A549 (cell line): Measurements from ENCODE around the gene PPP6R1. TPM values are rescaled to one million over a fixed set of nuclear protein-coding genes. Genes with fewer than 3 reads are reported as not detected.

Source experiments
- ATAC-seq, 2 experiments: fragments of 200-7000 bp in 1 of 2; fragments of >200 bp in 1 of 2; cut with Nextera tagmentation in 1 of 2; cut with Tn5 transposase in 1 of 2; 3 replicates each; pipeline versions ENCODE4 v1.8.0 to v1.9.1; 2018 to 2020; ENCODE audit warnings: mild to moderate bottlenecking in 1 of 2, moderate library complexity in 1 of 2
- CTCF ChIA-PET: fragments of 300-600 bp; sonication (Branson Sonifier 250); formaldehyde crosslinking; extraction: SDS; loops from one replicate; lab custom pipeline; 2021; ENCODE audit warnings: antibody characterized with exemption, inconsistent platforms; lab: Yijun Ruan, JAX
- POLR2A ChIA-PET: fragments of 350-600 bp; formaldehyde crosslinking; extraction: SDS; loops from one replicate; lab custom pipeline; 2021; ENCODE audit warnings: antibody characterized with exemption, inconsistent platforms; lab: Yijun Ruan, JAX
- DNase-seq, 2 experiments: peaks; one replicate each; pipeline versions ENCODE4 v3.0.0 to v3.0.0-alpha.2; 2011 to 2016; ENCODE audit warnings: low read depth in 1 of 2, low spot score in 1 of 2
- FAIRE-seq: peaks from 2 replicates; lab custom pipeline; 2011; peaks lifted over from hg19 to GRCh38; lab: Jason Lieb, UNC
- H3K27ac ChIP-seq, 2 experiments: fragments of >200 bp; sonication (Bioruptor Twin); formaldehyde crosslinking; 3 replicates each; pipeline ENCODE4 v1.5.1; 2016 to 2017
- H3K4me1 ChIP-seq: fragments of >200 bp; sonication (Bioruptor Twin); formaldehyde crosslinking; 3 replicates; pipeline ENCODE4 v1.6.1; 2016
- H3K4me2 ChIP-seq: fragments of >200 bp; sonication (Bioruptor Twin); formaldehyde crosslinking; 3 replicates; pipeline ENCODE4 v1.6.1; 2016
- H3K4me3 ChIP-seq: fragments of >200 bp; sonication (Bioruptor Twin); formaldehyde crosslinking; 3 replicates; pipeline ENCODE4 v1.5.1; 2016
- H3K9me3 ChIP-seq: fragments of >200 bp; sonication (Bioruptor Twin); formaldehyde crosslinking; 3 replicates; pipeline ENCODE4 v1.6.1; 2016
- ATOH8 ChIP-seq: fragments of 250-450 bp; sonication (Bioruptor Pico); IDR thresholded peaks from 2 replicates; pipeline ENCODE4 v1.5.0; 2020; ENCODE audit warnings: low read depth, mild to moderate bottlenecking, moderate library complexity
- BHLHE40 ChIP-seq: IDR thresholded peaks from 2 replicates; pipeline ENCODE4 v1.6.1; 2012; ENCODE audit warnings: low read depth, low read length, inconsistent platforms
- CBX2 ChIP-seq: fragments of 200-600 bp; sonication (generic); IDR thresholded peaks from 2 replicates; pipeline ENCODE4 v1.6.1; 2016; ENCODE audit warnings: low read depth, mild to moderate bottlenecking, borderline replicate concordance
- CBX8 ChIP-seq: fragments of 200-600 bp; sonication (generic); IDR thresholded peaks from 2 replicates; pipeline ENCODE4 v1.6.1; 2016
- CEBPB ChIP-seq, 2 experiments: fragments of >200 bp in 1 of 2; sonication (Bioruptor Twin) in 1 of 2; formaldehyde crosslinking in 1 of 2; IDR thresholded peaks; 2 replicates each; pipeline ENCODE4 v1.6.1; 2012 to 2016
- CHD2 ChIP-seq: fragments of 150-350 bp; IDR thresholded peaks from 2 replicates; pipeline ENCODE4 v1.6.1; 2014; ENCODE audit warnings: low read length; ENCODE audit not compliant: partially characterized antibody
- CTCF ChIP-seq: fragments of >200 bp; sonication (Bioruptor Twin); formaldehyde crosslinking; IDR thresholded peaks from 3 replicates; pipeline ENCODE4 v1.5.1; 2016
- EHF ChIP-seq: fragments of 250-450 bp; sonication (Bioruptor Pico); IDR thresholded peaks from 2 replicates; pipeline ENCODE4 v1.5.0; 2020; ENCODE audit warnings: mild to moderate bottlenecking
- EHMT2 ChIP-seq: fragments of 200-600 bp; sonication (generic); IDR thresholded peaks from 2 replicates; pipeline ENCODE4 v1.6.1; 2016; ENCODE audit warnings: antibody characterized with exemption, low read depth, mild to moderate bottlenecking, moderate library complexity
- ESRRA ChIP-seq: fragments of 150-350 bp; IDR thresholded peaks from 2 replicates; pipeline ENCODE4 v1.6.1; 2014; ENCODE audit warnings: mild to moderate bottlenecking, low read length, borderline replicate concordance
- FOSB ChIP-seq: fragments of 250-450 bp; sonication (Bioruptor Pico); IDR thresholded peaks from 2 replicates; pipeline ENCODE4 v1.5.0; 2020; ENCODE audit warnings: mild to moderate bottlenecking, moderate library complexity
- HEYL ChIP-seq: fragments of 250-450 bp; sonication (Bioruptor Pico); IDR thresholded peaks from 2 replicates; pipeline ENCODE4 v1.8.0; 2021; ENCODE audit warnings: mild to moderate bottlenecking, moderate library complexity
- HOXB13 ChIP-seq: fragments of 250-450 bp; sonication (Bioruptor Pico); IDR thresholded peaks from 2 replicates; pipeline ENCODE4 v1.5.0; 2020; ENCODE audit warnings: low read depth, mild to moderate bottlenecking, moderate library complexity
- JUNB ChIP-seq: fragments of >200 bp; sonication (Bioruptor Twin); formaldehyde crosslinking; IDR thresholded peaks from 2 replicates; pipeline ENCODE4 v1.6.1; 2016
- MAFK ChIP-seq: fragments of 450-650 bp; IDR thresholded peaks from 2 replicates; pipeline ENCODE4 v1.6.1; 2014; ENCODE audit not compliant: partially characterized antibody
- MAX ChIP-seq: IDR thresholded peaks from 2 replicates; pipeline ENCODE4 v1.6.1; 2012
- MYC ChIP-seq: IDR thresholded peaks from 2 replicates; pipeline ENCODE4 v1.6.1; 2012; ENCODE audit warnings: mild to moderate bottlenecking, inconsistent platforms, low read length, improper control_type of control experiment, borderline replicate concordance
- NFE2L2 ChIP-seq: fragments of 150-350 bp; conservative IDR thresholded peaks from 2 replicates; pipeline ENCODE4 v1.6.1; 2014; ENCODE audit warnings: low read length
- NPAS2 ChIP-seq: fragments of 250-450 bp; sonication (Bioruptor Pico); IDR thresholded peaks from 2 replicates; pipeline ENCODE4 v1.8.0; 2022; ENCODE audit warnings: mild to moderate bottlenecking, moderate library complexity, borderline replicate concordance
- POLR2A ChIP-seq: IDR thresholded peaks from 2 replicates; pipeline ENCODE4 v1.6.1; 2012; ENCODE audit warnings: mild to moderate bottlenecking, low read length
- RCOR1 ChIP-seq: fragments of 150-350 bp; IDR thresholded peaks from 2 replicates; pipeline ENCODE4 v1.6.1; 2014; ENCODE audit warnings: antibody characterized with exemption, low read length, low read depth
- RNF2 ChIP-seq: fragments of 200-600 bp; sonication (generic); IDR thresholded peaks from 2 replicates; pipeline ENCODE4 v1.6.1; 2016; ENCODE audit warnings: low read depth, mild to moderate bottlenecking, antibody characterized with exemption, moderate library complexity, borderline replicate concordance
- USF2 ChIP-seq: fragments of 450-650 bp; IDR thresholded peaks from 2 replicates; pipeline ENCODE4 v1.6.1; 2014; ENCODE audit warnings: antibody characterized with exemption
- ZFP36 ChIP-seq: fragments of 450-650 bp; IDR thresholded peaks from 2 replicates; pipeline ENCODE4 v1.6.1; 2014; ENCODE audit warnings: borderline replicate concordance; ENCODE audit not compliant: partially characterized antibody
- ZNF302 ChIP-seq: fragments of 250-450 bp; sonication (Bioruptor Pico); IDR thresholded peaks from 2 replicates; pipeline ENCODE4 v1.9.0; 2021; ENCODE audit warnings: inconsistent platforms, mild to moderate bottlenecking, moderate library complexity
- WGBS: methylation state at CpG from one replicate; pipeline ENCODE4 v1.1.6; 2017; ENCODE audit errors: missing lambda C conversion rate; 5-methylcytosine and 5-hydroxymethylcytosine counted together
- polyA plus RNA-seq, 4 experiments: library from polyadenylated mRNA; depleted of rRNA in 3 of 4; stranded (reverse); fragments of >200 nt; fragmentation: RNase III in 1 of 4; extraction: RNeasy Plus Mini Kit Qiagen cat#74134 plus additional on column Dnase treatment in 1 of 4; gene quantifications; 2 replicates in 3 of 4; 3 replicates in 1 of 4; pipeline ENCODE4 v1.2.3, GENCODE V29; 2011 to 2017

The PPP6R1 gene
- polyA plus RNA-seq, 2 of the 4 experiments (the other 2 are of a cell fraction): 42.9 to 78.0 TPM

- no peak for FAIRE-seq
- 96% methylated on average over 7 of the region's 8 CpGs for WGBS
- H3K9me3 ChIP-seq: no peaks in the 10 kb centered on the region
Observed at GRCh38 chr19:55238030-55238429, 20.8 kb downstream of the PPP6R1 start.

GRCh38 chr19:55232986-55233385, 25.8 kb downstream of the PPP6R1 start:
- POLR2A ChIA-PET: interaction anchor here (0.5 kb wide), 1 partner anchor 30 kb away, joined by 4 read pairs; no protein-coding TSS in a partner anchor
- ATAC-seq (no peak), FAIRE-seq (peak; percentile 51), DNase-seq (no peak)
- no peak overlapping the region for H3K4me3 ChIP-seq
- no peak overlapping the region for H3K27ac ChIP-seq
- WGBS: 83% methylated on average over 5 of the region's 5 CpGs
- H3K9me3 ChIP-seq: no peaks in the 10 kb centered on the region
- peak; percentile 55 for TF ChIP-seq MAFK
- TF ChIP-seq NFE2L2: no peak
- H3K4me2 ChIP-seq: no peak overlapping the region
- CTCF ChIA-PET: interaction anchor here (1.3 kb wide), 1 partner anchor 22 kb away, joined by 5 read pairs; no protein-coding TSS in a partner anchor
- peaks cover 19% of the 10 kb centered on the region for H3K4me1 ChIP-seq

More at GRCh38 chr19:55238030-55238429, 20.8 kb downstream of the PPP6R1 start:
- Histone ChIP-seq H3K4me1 (no peaks in the 10 kb centered on the region), H3K4me2 (no peak overlapping the region), H3K4me3 (no peak overlapping the region), H3K27ac (no peak overlapping the region)
- POLR2A ChIA-PET: no interaction called here
- DNase-seq: no peak
- TF ChIP-seq CEBPB (IDR thresholded peaks at IDR 0.05) (no peak), CTCF (no peak), MAX (no peak), EHMT2 (no peak), HEYL (CRISPR knock-in tag) (no peak), RCOR1 (no peak), BHLHE40 (no peak), POLR2A (no peak), ATOH8 (CRISPR knock-in tag) (no peak), RNF2 (no peak)
- no peak for ATAC-seq
- CTCF ChIA-PET: interaction anchor here (0.6 to 2.0 kb wide), 14 partner anchors 8 to 409 kb away, joined by 3 to 8 read pairs (median 4); partner anchors contain the start of genes DNAAF3 and TMEM86B

GRCh38 chr19:55232286-55232602, 26.6 kb downstream of the PPP6R1 start:
- ATAC-seq (no peak), FAIRE-seq (no peak), DNase-seq (no peak)
- CTCF ChIA-PET: interaction anchor here (0.9 to 1.8 kb wide), 3 partner anchors 16 to 91 kb away, joined by 4 to 5 read pairs (median 4); partner anchors contain the start of gene DNAAF3
- Histone ChIP-seq H3K4me1 (peaks cover 19% of the 10 kb centered on the region), H3K4me2 (no peak overlapping the region), H3K27ac (no peak overlapping the region), H3K4me3 (no peak overlapping the region), H3K9me3 (no peaks in the 10 kb centered on the region)
- no peak for TF ChIP-seq JUNB
- no peak for TF ChIP-seq HOXB13 (CRISPR knock-in tag)
- TF ChIP-seq EHF (CRISPR knock-in tag): no peak
- no peak for TF ChIP-seq NPAS2 (CRISPR knock-in tag)
- no peak for TF ChIP-seq MYC
- no peak for TF ChIP-seq ZNF302 (CRISPR knock-in tag)
- TF ChIP-seq FOSB (CRISPR knock-in tag): no peak
- TF ChIP-seq ESRRA: no peak
- no peak for TF ChIP-seq HEYL (CRISPR knock-in tag)
- no peak for TF ChIP-seq CEBPB (IDR thresholded peaks at IDR 0.05)
- no peak for TF ChIP-seq CBX2
- no peak for TF ChIP-seq POLR2A
- TF ChIP-seq CHD2: no peak
- no peak for TF ChIP-seq CBX8
- no peak for TF ChIP-seq ZFP36
- TF ChIP-seq USF2: no peak
- 89% methylated on average over 12 of the region's 12 CpGs for WGBS
- POLR2A ChIA-PET: no interaction called here
